ENCODE results near the gene ALDH3A1.

The ALDH3A1 gene

GRCh38 chr17:19703106-19703827, 44.8 kb downstream of the ALDH3A1 start:
- DNase-seq (ENCODE audit: low spot score) = no peak

- no peak for DNase-seq (ENCODE audit: low spot score)
Observed at GRCh38 chr17:19702217-19702641, 45.9 kb downstream of the ALDH3A1 start.

All from LoVo (cell line).